HepG2 (cell line): ENCODE data around the gene C16orf86. TPM values are rescaled to one million over a fixed set of nuclear protein-coding genes. Genes with fewer than 3 reads are reported as not detected.
A peak's percentile ranks its signal among the peaks of the same experiment; 100 is the strongest.

Source experiments
- GTF2F1 ChIP-seq: fragments of 150-350 bp; IDR thresholded peaks from 2 replicates; pipeline ENCODE4 v1.6.1; 2014; ENCODE audit warnings: low read length
- HNF4A ChIP-seq: sonication (generic); formaldehyde crosslinking; IDR thresholded peaks from 2 replicates; pipeline ENCODE4 v1.4.0; 2020; ENCODE audit warnings: missing genetic modification reagents
- HNF4G ChIP-seq, 2 experiments: sonication (generic) in 1 of 2; formaldehyde crosslinking in 1 of 2; IDR thresholded peaks; 2 replicates each; pipeline versions ENCODE4 v1.4.0 to v1.6.1; 2011 to 2020; ENCODE audit warnings: borderline replicate concordance in 2 of 2, low read depth in 2 of 2, mild to moderate bottlenecking in 2 of 2, low read length in 1 of 2, missing genetic modification reagents in 1 of 2, moderate library complexity in 1 of 2
- KDM3A ChIP-seq: IDR thresholded peaks from 2 replicates; pipeline ENCODE4 v1.6.1; 2018; ENCODE audit warnings: low read depth, missing compliant biosample characterization
- MAF1 ChIP-seq: sonication (generic); formaldehyde crosslinking; IDR thresholded peaks from 2 replicates; pipeline ENCODE4 v1.5.0; 2020; ENCODE audit warnings: missing genetic modification reagents, borderline replicate concordance
- MYNN ChIP-seq: sonication (generic); formaldehyde crosslinking; IDR thresholded peaks from 2 replicates; pipeline ENCODE4 v1.4.0; 2020; ENCODE audit warnings: mild to moderate bottlenecking, low read depth, missing genetic modification reagents
- PAWR ChIP-seq: sonication (generic); formaldehyde crosslinking; IDR thresholded peaks from 2 replicates; pipeline ENCODE4 v1.4.0; 2020; ENCODE audit warnings: missing genetic modification reagents, mild to moderate bottlenecking, borderline replicate concordance
- PAX8 ChIP-seq: sonication (generic); formaldehyde crosslinking; IDR thresholded peaks from 2 replicates; pipeline ENCODE4 v1.8.0; 2022; ENCODE audit warnings: mild to moderate bottlenecking, missing genetic modification reagents, borderline replicate concordance
- RAD21 ChIP-seq: fragments of 450-650 bp; formaldehyde crosslinking; IDR thresholded peaks from 2 replicates; pipeline ENCODE4 v1.5.0; 2020; ENCODE audit warnings: mild to moderate bottlenecking
- SMARCC2 ChIP-seq: fragments of 450-650 bp; IDR thresholded peaks from 2 replicates; pipeline ENCODE4 v1.6.1; 2017; ENCODE audit warnings: antibody characterized with exemption, mild to moderate bottlenecking
- SOX6 ChIP-seq, 2 experiments: fragments of 450-650 bp in 1 of 2; sonication (generic) in 1 of 2; formaldehyde crosslinking in 1 of 2; IDR thresholded peaks; 2 replicates each; pipeline versions ENCODE4 v1.4.0 to v1.6.1; 2017 to 2020; ENCODE audit warnings: antibody characterized with exemption in 1 of 2, mild to moderate bottlenecking in 1 of 2, missing genetic modification reagents in 1 of 2
- SRSF1 ChIP-seq: fragments of 200-400 bp; formaldehyde crosslinking; optimal IDR thresholded peaks from 2 replicates; pipeline ENCODE3; 2017; ENCODE audit warnings: mild to moderate bottlenecking, low read depth, low read length, moderate library complexity
- STAT5B ChIP-seq: sonication (generic); formaldehyde crosslinking; IDR thresholded peaks from 2 replicates; pipeline ENCODE4 v1.4.0; 2020; ENCODE audit warnings: missing genetic modification reagents
- TCF7L2 ChIP-seq: IDR thresholded peaks from 2 replicates; pipeline ENCODE4 v1.6.1; 2011; ENCODE audit warnings: mild to moderate bottlenecking, low read depth, low read length, moderate library complexity
- YY1 ChIP-seq: IDR thresholded peaks from 2 replicates; pipeline ENCODE4 v1.6.1; 2011; ENCODE audit warnings: low read length, low read depth, moderate library complexity, mild to moderate bottlenecking; ENCODE audit not compliant: insufficient read depth, insufficient replicate concordance
- ZNF205 ChIP-seq: IDR thresholded peaks from 2 replicates; pipeline ENCODE4 v1.6.1; 2018; ENCODE audit warnings: missing biosample characterization, missing genetic modification reagents
- ZNF383 ChIP-seq: sonication (generic); formaldehyde crosslinking; IDR thresholded peaks from 2 replicates; pipeline ENCODE4 v1.4.0; 2020; ENCODE audit warnings: missing genetic modification reagents, mild to moderate bottlenecking, borderline replicate concordance
- ZNF546 ChIP-seq: sonication (generic); formaldehyde crosslinking; conservative IDR thresholded peaks from 2 replicates; pipeline ENCODE4 v1.8.1; 2023; ENCODE audit warnings: mild to moderate bottlenecking, missing genetic modification reagents
- ZNF687 ChIP-seq: sonication (generic); formaldehyde crosslinking; IDR thresholded peaks from 2 replicates; pipeline ENCODE4 v1.5.1; 2020; ENCODE audit warnings: mild to moderate bottlenecking, missing genetic modification reagents, moderate library complexity
- ZNF790 ChIP-seq: sonication (generic); formaldehyde crosslinking; IDR thresholded peaks from 2 replicates; pipeline ENCODE4 v1.8.0; 2022; ENCODE audit warnings: missing genetic modification reagents, mild to moderate bottlenecking, borderline replicate concordance
- ZNF83 ChIP-seq: sonication (generic); formaldehyde crosslinking; IDR thresholded peaks from 2 replicates; pipeline ENCODE4 v1.4.0; 2020; ENCODE audit warnings: missing genetic modification reagents, mild to moderate bottlenecking, borderline replicate concordance
- ZSCAN21 ChIP-seq: sonication (generic); formaldehyde crosslinking; IDR thresholded peaks from 2 replicates; pipeline ENCODE4 v1.8.0; 2022; ENCODE audit warnings: mild to moderate bottlenecking, missing genetic modification reagents, moderate library complexity, borderline replicate concordance
- ZSCAN29 ChIP-seq: sonication (generic); formaldehyde crosslinking; conservative IDR thresholded peaks from 2 replicates; pipeline ENCODE4 v1.4.0; 2020; ENCODE audit warnings: mild to moderate bottlenecking, missing genetic modification reagents
- polyA plus RNA-seq, 8 experiments: library from polyadenylated mRNA; depleted of rRNA in 3 of 8; stranded (reverse) in 7 of 8; unstranded in 1 of 8; fragments of >200 nt; fragmentation: Illumina TruSeq in 4 of 8; extraction: Trizol in 4 of 8; gene quantifications; 2 replicates each; pipeline versions ENCODE4 v1.2.1 to v1.2.3, GENCODE V29; 2011 to 2016; ENCODE audit warnings: low read depth in 4 of 8, missing spikeins in 1 of 8, mixed read lengths in 1 of 8; ENCODE audit not compliant: insufficient read depth in 1 of 8
- total RNA-seq, 5 experiments: library from RNA; depleted of rRNA; stranded (reverse); fragments of >200 nt; fragmentation: Illumina TruSeq; extraction: Trizol; gene quantifications; 2 replicates each; pipeline ENCODE4 v1.2.3, GENCODE V29; 2016; ENCODE audit warnings: low read depth in 1 of 5
- TF ChIP-seq, protein P1 (sequence below): sonication (generic); formaldehyde crosslinking; IDR thresholded peaks from 2 replicates; pipeline ENCODE4 v1.4.0; 2020; ENCODE audit warnings: missing genetic modification reagents

C16orf86 gene
- total and polyA plus RNA-seq, 2 of the 13 experiments (the other 11 are each of a cell fraction or from before 2014, with no cell fraction given): 1.5 to 3.1 TPM

DNA sequence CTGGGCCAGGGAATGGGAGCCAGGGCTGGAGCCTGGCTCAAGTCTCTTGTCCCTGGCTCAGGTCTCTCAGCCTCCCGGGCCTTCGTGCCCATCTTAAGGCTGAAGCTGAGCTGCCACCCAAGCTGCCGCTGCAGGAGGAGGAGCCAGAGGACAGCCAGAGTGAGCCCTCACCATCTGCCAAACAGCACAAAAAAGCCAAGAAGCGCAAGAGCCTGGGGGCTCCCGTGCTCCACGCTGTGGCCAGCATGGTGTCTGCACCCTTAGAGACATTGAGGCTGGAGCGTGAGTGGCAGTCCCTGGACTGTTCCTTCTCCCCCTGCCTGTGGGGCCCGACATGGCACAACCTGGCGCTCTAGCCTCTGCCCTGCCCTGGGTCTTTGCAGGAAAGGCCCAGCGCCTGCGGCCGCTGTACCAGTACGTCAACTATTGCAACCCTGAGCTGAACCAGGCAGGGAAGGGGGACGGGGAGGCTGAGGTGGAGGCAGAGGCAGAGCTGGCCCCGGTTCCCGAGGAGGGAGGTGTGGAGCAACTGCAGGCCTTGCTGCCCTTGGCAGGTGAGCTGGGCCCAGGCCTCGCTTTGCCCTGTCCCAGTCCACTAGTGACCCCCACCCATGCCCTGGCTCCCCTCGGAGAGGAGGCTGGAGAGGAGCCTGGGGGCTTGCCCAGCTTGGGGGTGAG, 1.3 kb downstream of the C16orf86 start (continued):
- peak; percentile 67 for TF ChIP-seq YY1
- TF ChIP-seq ZNF687 (CRISPR knock-in tag): peak; percentile 88
- TF ChIP-seq ZNF383 (CRISPR knock-in tag): peak; percentile 74
- no peak for TF ChIP-seq STAT5B (CRISPR knock-in tag)
- TF ChIP-seq, protein P1, sequence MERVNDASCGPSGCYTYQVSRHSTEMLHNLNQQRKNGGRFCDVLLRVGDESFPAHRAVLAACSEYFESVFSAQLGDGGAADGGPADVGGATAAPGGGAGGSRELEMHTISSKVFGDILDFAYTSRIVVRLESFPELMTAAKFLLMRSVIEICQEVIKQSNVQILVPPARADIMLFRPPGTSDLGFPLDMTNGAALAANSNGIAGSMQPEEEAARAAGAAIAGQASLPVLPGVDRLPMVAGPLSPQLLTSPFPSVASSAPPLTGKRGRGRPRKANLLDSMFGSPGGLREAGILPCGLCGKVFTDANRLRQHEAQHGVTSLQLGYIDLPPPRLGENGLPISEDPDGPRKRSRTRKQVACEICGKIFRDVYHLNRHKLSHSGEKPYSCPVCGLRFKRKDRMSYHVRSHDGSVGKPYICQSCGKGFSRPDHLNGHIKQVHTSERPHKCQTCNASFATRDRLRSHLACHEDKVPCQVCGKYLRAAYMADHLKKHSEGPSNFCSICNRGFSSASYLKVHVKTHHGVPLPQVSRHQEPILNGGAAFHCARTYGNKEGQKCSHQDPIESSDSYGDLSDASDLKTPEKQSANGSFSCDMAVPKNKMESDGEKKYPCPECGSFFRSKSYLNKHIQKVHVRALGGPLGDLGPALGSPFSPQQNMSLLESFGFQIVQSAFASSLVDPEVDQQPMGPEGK (CRISPR knock-in tag): peak; percentile 78; the same call in 1 of the 2 replicates
- TF ChIP-seq ZNF790: no peak
- peak; percentile 60; the same call in 1 of the 2 replicates for TF ChIP-seq KDM3A (CRISPR knock-in tag)
- no peak for TF ChIP-seq HNF4G (IDR thresholded peaks at IDR 0.05; ENCODE audit: borderline replicate concordance, low read depth, low read length)
- no peak; the same call in none of the 2 replicates for TF ChIP-seq HNF4G (CRISPR knock-in tag; IDR thresholded peaks at IDR 0.05; ENCODE audit: borderline replicate concordance, low read depth)
- peak; percentile 98 for TF ChIP-seq RAD21
- no peak for TF ChIP-seq SOX6 (IDR thresholded peaks at IDR 0.05)
- no peak for TF ChIP-seq SOX6 (CRISPR knock-in tag; IDR thresholded peaks at IDR 0.05)
- no peak; the same call in 1 of the 2 replicates for TF ChIP-seq ZNF546 (CRISPR knock-in tag)
- no peak; the same call in 1 of the 2 replicates for TF ChIP-seq MYNN (CRISPR knock-in tag)
- peak; percentile 22 for TF ChIP-seq SRSF1
- TF ChIP-seq ZSCAN29 (CRISPR knock-in tag): 0 out of 2 replicates have a peak, but pooled peaks have one; percentile 65
- TF ChIP-seq ZNF205 (CRISPR knock-in tag): peak; percentile 87; the same call in 1 of the 2 replicates
- no peak for TF ChIP-seq MAF1 (CRISPR knock-in tag)
- TF ChIP-seq HNF4A (CRISPR knock-in tag): peak; percentile 38; the same call in 1 of the 2 replicates
- TF ChIP-seq TCF7L2: no peak
- no peak for TF ChIP-seq PAX8
- TF ChIP-seq ZSCAN21 (CRISPR knock-in tag): 0 out of 2 replicates have a peak, but pooled peaks have one; percentile 41
- no peak; the same call in 1 of the 2 replicates for TF ChIP-seq ZNF83
- TF ChIP-seq GTF2F1: no peak
- TF ChIP-seq SMARCC2: no peak
- no peak for TF ChIP-seq PAWR
